EH (cell line): ENCODE measurements around the gene CD3E.
A peak's percentile ranks its signal among the peaks of the same experiment; 100 is the strongest.
"Not testable (repeated sequence)": the region's sequence is repeated elsewhere in the genome, so short reads cannot be mapped to it uniquely, and the experiment has no call there.

Source experiments
- DNase-seq: peaks from one replicate; pipeline ENCODE4 v3.0.0-alpha.2; 2015; ENCODE audit warnings: low read depth

Gene CD3E

GRCh38 chr11:118291477-118292135, 12.9 kb upstream of the CD3E start:
- DNase-seq = no peak

DNA sequence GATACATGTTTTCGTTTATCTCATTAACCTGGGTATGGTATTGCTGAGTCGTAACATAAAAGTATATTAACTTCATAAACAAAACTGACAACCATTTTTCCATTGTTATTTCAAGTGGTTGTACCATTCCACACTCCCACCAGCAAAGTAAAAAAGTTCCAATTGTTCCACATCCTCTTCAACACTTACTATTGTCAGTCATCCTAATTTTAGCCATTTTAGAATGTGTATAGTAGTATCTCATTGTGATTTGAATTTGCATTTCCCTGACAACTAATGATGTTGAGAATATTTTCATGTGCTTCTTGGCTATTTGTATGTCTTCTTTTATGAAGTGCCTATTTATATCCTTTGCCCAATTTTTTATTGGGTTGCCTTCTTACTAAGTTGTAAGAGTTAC, 10.5 kb upstream of the CD3E start:
- DNase-seq = no peak

DNA sequence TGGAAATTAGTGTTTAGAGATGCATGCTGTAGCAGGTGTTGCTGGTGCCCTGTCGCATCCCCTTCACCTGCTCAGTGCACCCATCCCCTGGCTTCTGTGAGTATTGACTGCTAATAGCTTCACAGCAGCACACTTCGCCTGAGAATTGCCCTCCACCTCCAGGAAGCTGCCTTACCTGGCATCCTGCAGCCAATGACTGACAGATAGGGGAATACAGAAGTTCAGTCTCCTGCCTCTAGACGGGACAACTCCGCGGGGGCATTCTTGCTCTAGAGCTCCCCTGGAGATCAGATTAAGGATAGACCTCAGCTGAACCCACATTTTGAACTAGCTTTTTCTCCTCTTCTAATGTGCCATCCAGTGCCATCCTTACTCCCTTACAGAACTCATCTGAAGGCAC, 9.3 kb upstream of the CD3E start:
- no peak for DNase-seq

- peak; percentile 32 for DNase-seq
Measured at GRCh38 chr11:118295815-118296454, 8.6 kb upstream of the CD3E start.

- no peak for DNase-seq
Measured at GRCh38 chr11:118301600-118302195, 2.8 kb upstream of the CD3E start.

DNA sequence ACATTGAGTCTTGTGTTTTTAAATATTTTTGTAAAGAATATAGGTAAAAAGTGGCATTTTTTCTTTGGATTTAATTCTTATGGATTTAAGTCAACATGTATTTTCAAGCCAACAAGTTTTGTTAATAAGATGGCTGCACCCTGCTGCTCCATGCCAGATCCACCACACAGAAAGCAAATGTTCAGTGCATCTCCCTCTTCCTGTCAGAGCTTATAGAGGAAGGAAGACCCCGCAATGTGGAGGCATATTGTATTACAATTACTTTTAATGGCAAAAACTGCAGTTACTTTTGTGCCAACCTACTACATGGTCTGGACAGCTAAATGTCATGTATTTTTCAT, 333 bp upstream of the CD3E start:
- no peak for DNase-seq

DNA sequence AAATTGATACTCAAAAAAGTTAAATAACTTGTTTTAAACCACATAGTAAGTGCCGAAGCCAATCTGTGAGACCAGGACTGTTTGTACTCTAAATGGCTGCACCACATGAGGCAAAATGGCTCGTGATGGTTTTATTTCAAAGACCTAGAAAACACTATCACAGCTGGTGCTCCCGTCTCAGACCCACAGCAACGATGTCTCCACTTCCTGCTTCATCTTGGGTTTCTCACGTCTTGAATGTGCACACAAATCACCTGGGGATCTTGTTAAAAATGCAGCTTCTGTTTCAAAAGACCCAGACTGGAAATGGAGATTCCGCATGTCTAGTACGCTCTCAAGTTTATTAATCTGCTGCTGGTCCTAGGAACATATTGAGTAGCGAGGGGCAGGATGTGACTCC, 1.2 kb downstream of the CD3E start:
- DNase-seq = no peak

GRCh38 chr11:118306556-118306955, 2.0 kb downstream of the CD3E start:
- DNase-seq = no peak

- not testable (repeated sequence) for DNase-seq
Measured at GRCh38 chr11:118308995-118309528, 4.5 kb downstream of the CD3E start.

DNA sequence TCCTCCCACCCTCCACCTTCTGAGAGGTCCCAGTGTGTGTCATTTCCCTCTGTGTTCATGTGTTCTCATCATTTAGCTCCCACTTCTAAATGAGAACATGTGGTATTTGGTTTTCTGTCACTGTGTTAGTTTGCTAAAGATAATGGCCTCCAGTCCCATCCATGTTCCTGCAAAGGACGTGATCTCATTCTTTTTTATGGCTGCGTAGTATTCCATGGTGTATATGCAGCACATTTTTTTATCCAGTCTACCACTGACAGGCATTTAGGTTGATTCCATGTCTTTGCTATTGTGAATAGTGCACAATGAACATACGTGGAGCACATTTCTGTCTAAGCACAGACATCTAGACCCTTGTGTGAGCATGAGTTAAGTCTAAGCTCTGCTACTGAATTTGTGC, 5.7 kb downstream of the CD3E start:
- no peak for DNase-seq

DNA sequence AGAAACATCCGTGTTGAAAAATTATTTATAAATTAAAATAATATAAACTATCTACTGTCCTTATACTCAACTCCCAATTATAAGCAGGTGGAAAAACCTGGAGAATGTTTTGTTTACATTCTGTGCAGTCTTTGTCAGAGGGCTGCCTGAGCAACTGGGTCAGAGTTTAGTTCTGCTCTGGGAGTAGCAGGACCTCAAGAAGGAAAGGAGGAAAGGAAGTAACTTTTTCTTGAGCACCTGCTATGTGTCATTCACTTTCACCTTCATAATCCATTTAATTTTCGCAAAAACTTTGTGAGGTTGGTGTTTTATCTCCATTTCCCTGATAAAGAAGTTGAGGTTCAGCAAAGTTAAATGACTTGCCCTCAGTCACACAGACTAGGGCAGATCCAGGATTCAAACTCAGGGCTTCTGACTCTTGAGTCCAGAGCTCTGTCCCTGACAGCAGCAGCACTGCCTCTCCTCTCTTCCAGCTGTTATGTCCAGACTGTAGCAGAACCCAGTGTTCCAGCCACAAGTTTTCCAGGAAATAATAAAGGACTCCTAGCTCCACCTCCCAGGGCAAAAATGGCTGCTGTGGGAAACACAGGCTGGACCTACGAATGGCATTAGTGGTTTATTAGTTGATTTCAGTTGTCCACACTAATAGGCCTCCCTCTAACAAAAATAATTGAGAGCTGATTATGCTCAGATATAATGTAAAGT, 6.4 kb downstream of the CD3E start:
- DNase-seq = no peak

DNA sequence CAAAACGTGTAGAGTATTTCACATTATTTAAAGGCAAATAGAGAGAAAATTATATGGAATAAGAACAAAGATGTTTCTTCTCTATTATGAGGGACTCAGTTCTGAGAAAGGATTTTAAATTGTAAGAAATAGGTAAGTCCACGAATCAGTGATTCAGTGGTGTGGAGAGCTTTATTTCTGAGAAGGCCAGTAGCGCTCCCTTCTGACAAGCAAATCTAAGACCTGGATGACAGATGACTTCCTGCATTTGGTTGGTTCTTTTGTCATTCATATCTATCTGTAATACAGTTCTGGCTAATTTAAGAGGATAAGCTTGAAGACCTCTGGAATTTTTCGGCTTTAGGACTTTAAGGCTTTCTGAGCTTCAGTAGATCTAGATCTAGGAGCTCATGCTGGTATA, 7.0 kb downstream of the CD3E start:
- no peak for DNase-seq

DNA sequence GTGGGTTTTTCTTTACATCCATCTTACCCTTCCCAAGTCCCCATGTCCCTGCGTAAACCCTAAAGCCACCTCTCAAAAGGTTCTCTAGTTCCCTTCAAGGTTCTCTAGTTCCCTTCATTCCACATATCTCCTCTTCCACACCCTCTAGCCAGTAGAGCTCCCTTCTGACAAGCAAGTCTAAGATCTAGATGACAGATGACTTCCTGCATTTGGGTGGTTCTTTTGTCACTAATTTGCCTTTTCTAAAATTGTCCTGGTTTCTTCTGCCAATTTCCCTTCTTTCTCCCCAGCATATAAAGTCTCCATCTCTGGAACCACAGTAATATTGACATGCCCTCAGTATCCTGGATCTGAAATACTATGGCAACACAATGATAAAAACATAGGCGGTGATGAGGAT, 7.8 kb downstream of the CD3E start:
- DNase-seq = no peak

DNA sequence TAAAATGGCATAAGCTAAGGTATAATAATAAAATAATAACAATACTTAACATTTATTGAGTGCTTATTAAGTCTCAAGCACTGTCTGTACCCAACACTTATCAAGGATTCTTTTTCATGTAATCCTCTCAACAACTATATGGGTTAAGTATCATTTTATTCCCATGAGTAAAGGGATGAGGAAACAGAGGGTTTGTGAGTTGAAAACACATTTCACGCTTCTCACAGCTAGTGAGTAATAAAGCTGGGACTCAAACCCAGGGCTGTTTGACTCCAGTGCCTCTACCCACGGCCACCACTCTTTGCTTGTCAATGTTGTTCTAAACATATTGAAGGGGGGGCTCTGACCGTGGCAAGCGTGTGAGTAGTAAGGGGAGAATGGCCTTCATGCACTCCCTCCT, 8.7 kb downstream of the CD3E start:
- peak; percentile 2 for DNase-seq

DNA sequence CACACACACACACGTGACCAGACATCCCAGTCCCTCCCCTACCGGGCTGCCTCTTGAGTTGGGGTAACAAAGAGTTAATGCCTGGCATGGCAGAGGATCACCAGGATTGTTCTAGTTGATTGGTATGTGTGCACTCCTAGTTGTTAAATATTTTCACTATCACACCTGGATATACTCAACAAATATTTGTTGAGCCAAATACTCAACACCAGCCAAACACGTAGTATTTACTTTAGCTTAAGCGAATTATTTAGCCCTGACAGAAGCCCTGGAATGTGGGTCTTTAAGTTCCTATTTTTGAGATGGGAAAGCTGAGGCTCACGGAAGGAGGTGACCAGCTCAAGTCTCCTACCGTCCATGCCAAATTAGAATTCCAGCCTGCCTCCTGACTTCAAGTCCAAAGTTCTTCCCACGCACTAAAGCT, 10.5 kb downstream of the CD3E start:
- DNase-seq = no peak

- DNase-seq = no peak
Measured at GRCh38 chr11:118318124-118318523, 13.6 kb downstream of the CD3E start.

DNA sequence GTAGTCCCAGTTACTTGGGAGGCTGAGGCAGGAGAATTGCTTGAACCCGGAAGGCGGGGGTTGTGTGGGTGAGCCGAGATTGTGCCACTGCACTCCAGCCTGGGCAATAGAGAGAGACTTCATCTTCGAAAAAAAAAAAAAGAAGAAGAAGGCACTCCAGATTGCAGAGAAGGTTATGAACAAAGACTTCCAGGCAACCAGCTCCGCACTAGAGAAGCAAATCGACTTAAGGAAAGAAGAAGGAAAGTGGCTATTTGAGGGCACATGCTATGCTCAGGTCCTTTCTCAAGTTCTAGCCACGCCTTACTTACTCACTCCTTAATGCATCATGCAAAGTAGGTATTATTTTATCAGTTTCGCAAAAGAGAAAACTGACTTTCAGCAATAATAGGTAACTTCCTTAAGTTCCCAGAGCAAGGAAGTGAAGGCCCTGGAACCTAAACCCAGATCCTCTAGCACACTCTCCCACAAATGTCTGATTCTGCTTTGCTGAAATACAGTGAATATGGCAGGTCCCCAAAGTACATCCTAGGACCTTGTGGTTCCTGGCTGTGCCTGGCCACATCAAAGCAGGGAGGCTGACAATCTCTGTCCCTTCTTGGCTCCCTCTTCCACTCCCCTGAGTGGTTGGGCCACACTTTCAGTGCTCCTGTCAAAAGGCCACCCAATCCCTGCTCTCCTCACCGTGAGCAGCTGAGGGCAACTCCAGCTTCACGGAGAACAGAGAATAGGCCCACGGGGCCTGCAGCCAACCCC, 14.2 kb downstream of the CD3E start:
- no peak for DNase-seq

DNA sequence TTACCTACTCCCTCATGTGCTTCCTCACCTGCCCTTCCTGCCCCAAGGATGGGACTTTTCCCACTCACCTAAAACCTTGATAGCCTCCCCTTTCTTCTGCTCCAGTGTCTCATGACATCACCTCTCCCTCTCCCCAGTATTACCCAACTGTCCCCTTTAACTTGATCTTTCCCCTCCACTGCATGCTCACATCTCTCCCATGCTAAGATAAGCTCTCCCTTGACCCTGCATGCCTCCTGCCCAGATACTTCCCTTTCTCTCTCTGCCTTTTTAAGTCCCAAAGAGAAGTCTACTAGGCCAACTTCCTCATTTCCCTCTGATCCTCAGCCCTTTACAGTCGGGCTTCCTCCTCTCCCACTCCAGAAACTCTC, 14.8 kb downstream of the CD3E start:
- DNase-seq = no peak

DNA sequence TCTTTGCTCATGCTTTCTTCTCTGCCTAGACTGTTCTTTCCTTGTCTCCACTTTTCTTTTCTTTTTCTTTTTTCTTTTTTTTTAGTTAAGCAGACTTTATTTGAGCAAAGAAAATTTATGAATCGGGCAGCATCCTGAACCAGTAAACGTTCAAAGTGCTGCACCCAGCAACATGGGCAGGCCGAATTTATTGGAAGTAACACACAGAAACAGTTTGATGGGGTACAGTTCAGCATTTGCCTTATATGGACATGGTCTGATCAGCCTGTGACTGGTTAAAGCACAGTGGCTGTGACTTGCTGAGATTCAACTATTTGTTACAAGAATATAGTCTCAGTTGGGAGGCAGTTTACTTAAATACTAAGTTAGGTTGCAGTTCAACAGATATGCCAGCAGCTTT, 16.0 kb downstream of the CD3E start:
- DNase-seq = no peak

DNA sequence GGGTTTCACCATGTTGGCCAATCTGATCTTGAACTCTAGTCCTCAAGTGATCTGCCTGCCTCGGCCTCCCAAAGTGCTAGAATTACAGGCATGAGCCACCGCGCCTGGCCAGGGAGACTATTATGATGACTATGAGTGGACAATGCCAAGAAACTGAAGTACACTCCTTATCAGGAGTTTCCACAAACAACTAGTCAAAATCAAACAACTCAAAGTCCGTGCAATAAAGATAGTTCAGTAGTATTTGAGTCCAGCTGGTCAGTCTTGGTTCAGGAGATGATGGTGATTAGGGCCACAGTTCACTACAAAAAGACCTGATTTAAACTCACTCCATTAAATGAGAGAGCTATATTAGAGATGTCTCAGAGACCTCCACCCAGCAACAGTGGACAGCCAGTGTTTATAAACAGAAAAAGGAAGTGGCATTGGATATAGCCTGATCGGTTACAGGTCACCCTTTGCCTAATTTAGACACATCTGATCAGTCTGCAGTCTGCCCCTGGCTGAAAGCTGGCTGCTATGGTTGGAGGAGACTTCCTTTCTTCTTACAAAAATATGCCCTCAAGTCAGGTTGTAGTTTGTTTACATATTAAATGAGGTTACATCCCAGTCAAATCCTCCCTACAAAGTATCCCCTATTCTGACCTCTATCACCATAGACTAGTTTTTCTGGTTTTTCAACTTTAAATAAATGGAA, 17.0 kb downstream of the CD3E start:
- no peak for DNase-seq

DNA sequence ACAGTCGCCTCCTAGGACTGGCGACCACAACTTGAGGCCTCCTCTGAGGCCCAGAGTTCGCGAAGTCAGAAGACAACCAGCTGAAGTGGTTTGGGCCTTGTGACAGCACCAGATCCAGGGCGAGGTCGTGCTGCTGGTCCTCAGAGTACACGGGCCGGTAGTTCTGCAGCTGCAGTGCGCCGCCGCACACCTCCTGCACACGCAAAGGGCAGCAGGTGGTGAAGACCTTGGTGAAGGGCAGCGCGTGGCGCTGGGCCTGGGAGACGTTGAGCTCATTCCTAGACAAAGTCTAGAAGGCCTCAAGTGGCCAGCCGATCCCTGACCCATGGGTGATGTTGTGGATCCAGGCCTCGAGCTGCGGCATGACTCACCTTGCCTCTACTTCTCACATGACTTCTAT, 18.2 kb downstream of the CD3E start:
- DNase-seq = no peak

- no peak for DNase-seq
Measured at GRCh38 chr11:118325283-118325682, 20.8 kb downstream of the CD3E start.
